ENCODE data around the gene RSPRY1. TPM values are rescaled to one million over a fixed set of nuclear protein-coding genes. Genes with fewer than 3 reads are reported as not detected.
"Not testable (repeated sequence)": the region's sequence is repeated elsewhere in the genome, so short reads cannot be mapped to it uniquely, and the experiment has no call there.

The RSPRY1 gene
- total RNA-seq, 1 donor from 2014 or later: 37.6 TPM

DNA sequence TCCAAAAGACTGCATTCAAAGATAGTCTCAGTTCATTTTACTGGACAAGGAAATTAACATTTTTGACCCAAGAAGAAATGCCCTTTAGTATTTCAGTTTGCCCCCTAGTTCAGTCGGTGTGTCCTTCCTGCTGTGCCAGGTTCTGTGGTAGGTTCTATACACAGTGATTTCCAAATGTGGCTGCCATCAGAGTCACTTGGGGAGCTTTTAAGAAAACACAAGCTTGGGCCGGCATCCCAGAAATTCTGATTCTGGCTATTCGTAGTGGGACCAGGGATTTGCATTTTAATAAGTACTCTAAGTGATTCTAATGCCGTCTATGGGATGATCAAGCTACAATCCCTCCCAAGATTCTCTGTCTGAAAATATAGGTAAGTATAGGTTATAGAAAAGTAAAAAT, 10.2 kb downstream of the RSPRY1 start:
- DNase-seq (ENCODE audit: extremely low spot score in 2 of 2): no peak
- no peak overlapping the region for H3K27ac ChIP-seq
- no peaks in the 10 kb centered on the region for H3K9me3 ChIP-seq
- TF ChIP-seq POLR2AphosphoS5 (IDR thresholded peaks at IDR 0.05; ENCODE audit: insufficient read depth in 1 of 2, low read depth in 1 of 2) (no peak), POLR2A (IDR thresholded peaks at IDR 0.05) (no peak)
- TF ChIP-seq, protein P1, sequence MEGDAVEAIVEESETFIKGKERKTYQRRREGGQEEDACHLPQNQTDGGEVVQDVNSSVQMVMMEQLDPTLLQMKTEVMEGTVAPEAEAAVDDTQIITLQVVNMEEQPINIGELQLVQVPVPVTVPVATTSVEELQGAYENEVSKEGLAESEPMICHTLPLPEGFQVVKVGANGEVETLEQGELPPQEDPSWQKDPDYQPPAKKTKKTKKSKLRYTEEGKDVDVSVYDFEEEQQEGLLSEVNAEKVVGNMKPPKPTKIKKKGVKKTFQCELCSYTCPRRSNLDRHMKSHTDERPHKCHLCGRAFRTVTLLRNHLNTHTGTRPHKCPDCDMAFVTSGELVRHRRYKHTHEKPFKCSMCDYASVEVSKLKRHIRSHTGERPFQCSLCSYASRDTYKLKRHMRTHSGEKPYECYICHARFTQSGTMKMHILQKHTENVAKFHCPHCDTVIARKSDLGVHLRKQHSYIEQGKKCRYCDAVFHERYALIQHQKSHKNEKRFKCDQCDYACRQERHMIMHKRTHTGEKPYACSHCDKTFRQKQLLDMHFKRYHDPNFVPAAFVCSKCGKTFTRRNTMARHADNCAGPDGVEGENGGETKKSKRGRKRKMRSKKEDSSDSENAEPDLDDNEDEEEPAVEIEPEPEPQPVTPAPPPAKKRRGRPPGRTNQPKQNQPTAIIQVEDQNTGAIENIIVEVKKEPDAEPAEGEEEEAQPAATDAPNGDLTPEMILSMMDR (IDR thresholded peaks at IDR 0.05): no peak
- no peak overlapping the region for H3K4me3 ChIP-seq
- no peaks in the 10 kb centered on the region for H3K27me3 ChIP-seq
- intact Hi-C loops (cut with DNase I): no loop called here
- peaks cover 33% of the 10 kb centered on the region for H3K4me1 ChIP-seq
- no peaks in the 10 kb centered on the region for H3K36me3 ChIP-seq

DNA sequence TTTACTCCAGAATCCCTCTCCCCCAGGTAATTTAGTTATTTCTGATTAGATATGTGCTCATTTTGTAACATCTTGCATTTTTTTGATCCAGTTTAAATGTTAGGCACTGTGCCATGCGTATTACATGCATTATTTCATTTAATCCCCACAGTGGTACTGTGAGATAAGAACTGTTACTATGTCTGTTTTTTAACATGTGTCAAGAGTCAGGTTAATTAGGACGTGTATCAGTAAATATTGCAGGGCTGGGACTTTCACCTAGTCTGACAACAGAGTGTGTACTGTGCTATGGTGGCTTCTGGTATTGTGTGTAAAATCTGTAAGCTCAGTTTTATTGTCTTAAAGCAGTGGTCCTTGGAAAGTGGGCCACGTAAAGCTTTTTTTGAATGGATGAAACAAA, 10.6 kb downstream of the RSPRY1 start:
- Histone ChIP-seq H3K27me3 (no peaks in the 10 kb centered on the region), H3K9me3 (no peaks in the 10 kb centered on the region), H3K36me3 (no peaks in the 10 kb centered on the region), H3K4me3 (no peak overlapping the region), H3K4me1 (peaks cover 33% of the 10 kb centered on the region), H3K27ac (no peak overlapping the region)
- no peak for DNase-seq (ENCODE audit: extremely low spot score in 2 of 2)
- TF ChIP-seq, protein P1 (IDR thresholded peaks at IDR 0.05): no peak
- TF ChIP-seq POLR2AphosphoS5 (IDR thresholded peaks at IDR 0.05; ENCODE audit: insufficient read depth in 1 of 2, low read depth in 1 of 2) (no peak), POLR2A (IDR thresholded peaks at IDR 0.05) (no peak)
- intact Hi-C loops (cut with DNase I): no loop called here

DNA sequence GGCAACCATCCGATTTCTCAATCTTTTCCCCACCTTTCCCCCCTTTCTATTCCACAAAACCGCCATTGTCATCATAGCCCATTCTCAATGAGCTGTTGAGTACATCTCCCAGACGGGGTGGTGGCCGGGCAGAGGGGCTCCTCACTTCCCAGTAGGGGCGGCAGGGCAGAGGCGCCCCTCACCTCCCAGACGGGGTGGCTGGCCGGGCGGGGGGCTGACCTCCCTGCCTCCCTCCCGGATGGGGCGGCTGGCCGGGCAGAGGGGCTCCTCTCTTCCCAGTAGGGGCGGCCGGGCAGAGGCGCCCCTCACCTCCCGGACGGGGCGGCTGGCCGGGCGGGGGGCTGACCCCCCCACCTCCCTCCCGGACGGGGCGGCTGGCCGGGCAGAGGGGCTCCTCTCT, 14.2 kb downstream of the RSPRY1 start:
- H3K4me1 ChIP-seq; H3K9me3 ChIP-seq; H3K4me3 ChIP-seq; H3K27me3 ChIP-seq; intact Hi-C loops (cut with DNase I); H3K36me3 ChIP-seq; H3K27ac ChIP-seq; DNase-seq (ENCODE audit: extremely low spot score in 2 of 2): not testable (repeated sequence)

DNA sequence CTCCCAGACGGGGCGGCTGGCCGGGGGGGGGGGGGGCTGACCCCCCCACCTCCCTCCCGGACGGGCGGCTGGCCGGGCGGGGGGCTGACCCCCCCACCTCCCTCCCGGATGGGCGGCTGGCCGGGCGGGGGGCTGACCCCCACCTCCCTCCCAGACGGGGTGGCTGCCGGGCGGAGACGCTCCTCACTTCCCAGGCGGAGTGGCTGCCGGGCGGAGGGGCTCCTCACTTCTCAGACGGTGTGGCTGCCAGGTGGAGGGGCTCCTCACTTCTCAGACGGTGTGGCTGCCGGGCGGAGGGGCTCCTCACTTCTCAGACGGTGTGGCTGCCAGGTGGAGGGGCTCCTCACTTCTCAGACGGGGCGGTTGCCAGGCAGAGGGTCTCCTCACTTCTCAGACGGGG, 14.8 kb downstream of the RSPRY1 start:
- intact Hi-C loops (cut with DNase I); DNase-seq (ENCODE audit: extremely low spot score in 2 of 2); H3K9me3 ChIP-seq; H3K27ac ChIP-seq; H3K4me3 ChIP-seq; H3K4me1 ChIP-seq; H3K27me3 ChIP-seq: not testable (repeated sequence)
- peaks cover 0 to 14% of the 10 kb centered on the region in 2 donors for H3K36me3 ChIP-seq

DNA sequence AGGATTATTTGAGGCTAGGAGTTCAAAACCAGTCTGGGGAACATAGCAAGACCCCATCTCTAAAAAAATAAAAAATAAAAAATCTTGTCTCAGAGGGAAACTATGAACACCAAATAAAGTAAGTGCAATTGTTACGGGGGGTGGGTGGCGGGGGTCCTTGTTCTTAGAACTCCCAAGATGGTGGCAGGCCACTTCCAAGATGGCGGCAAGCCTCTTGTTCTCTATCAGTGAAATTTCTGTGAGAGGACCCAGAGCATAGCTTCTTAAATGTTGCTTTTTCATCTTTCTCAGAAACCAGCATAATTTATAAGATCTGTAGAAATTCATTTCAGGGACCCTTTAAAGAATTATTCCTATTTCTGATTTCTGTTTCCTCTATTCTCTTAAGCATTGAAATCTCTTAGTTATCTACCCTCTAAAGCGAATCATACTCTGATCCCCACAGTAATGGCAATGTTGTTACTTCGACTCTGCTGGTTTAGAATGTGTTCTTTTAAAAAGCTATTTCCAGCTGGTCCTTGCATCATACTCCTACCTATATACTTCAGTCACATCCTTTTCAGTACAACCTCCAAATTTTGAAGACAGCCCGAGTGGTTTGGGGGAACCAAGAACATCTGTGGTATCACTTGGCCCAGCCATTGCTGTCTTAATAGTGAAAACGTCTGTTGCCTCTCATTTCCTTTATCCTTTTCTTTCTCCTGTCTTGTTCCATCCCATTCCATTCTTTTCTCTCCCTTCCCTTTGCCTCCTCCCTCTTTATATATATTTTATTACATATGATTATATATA, 16.2 kb downstream of the RSPRY1 start:
- no peak overlapping the region for H3K27ac ChIP-seq
- H3K9me3 ChIP-seq: no peaks in the 10 kb centered on the region
- no peak overlapping the region for H3K4me3 ChIP-seq
- no peak for TF ChIP-seq POLR2A (IDR thresholded peaks at IDR 0.05)
- TF ChIP-seq POLR2AphosphoS5 (IDR thresholded peaks at IDR 0.05; ENCODE audit: insufficient read depth in 1 of 2, low read depth in 1 of 2): no peak
- TF ChIP-seq, protein P1 (IDR thresholded peaks at IDR 0.05): no peak
- H3K36me3 ChIP-seq: peaks cover 0 to 18% of the 10 kb centered on the region in 2 donors
- intact Hi-C loops (cut with DNase I): no loop called here
- no peaks in the 10 kb centered on the region for H3K27me3 ChIP-seq
- DNase-seq (ENCODE audit: extremely low spot score in 2 of 2): no peak
- H3K4me1 ChIP-seq: peaks cover 8% of the 10 kb centered on the region

DNA sequence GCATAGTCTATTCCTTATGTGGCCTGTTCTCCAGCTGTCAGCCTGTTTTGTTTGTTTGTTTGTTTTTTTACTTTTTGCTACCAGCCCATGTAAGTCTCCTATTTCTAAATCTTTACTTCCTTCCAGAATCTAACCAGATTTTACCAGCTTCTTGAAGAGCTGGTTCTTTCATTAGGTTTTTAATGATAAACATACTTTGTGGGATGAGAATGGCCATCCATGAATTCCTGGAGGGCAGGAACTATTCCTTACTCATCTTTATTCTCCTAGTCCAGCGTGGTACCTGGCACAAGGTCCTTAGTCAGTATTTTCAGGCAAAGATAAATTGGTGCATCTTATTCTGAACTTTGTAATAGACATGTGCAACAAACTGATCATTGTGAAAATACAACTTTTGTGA, 17.3 kb downstream of the RSPRY1 start:
- Histone ChIP-seq H3K36me3 (peaks cover 0 to 24% of the 10 kb centered on the region in 2 donors), H3K27me3 (no peaks in the 10 kb centered on the region), H3K27ac (no peak overlapping the region), H3K9me3 (no peaks in the 10 kb centered on the region), H3K4me1 (peaks cover 4% of the 10 kb centered on the region), H3K4me3 (no peak overlapping the region)
- intact Hi-C loops (cut with DNase I): no loop called here
- no peak for DNase-seq (ENCODE audit: extremely low spot score in 2 of 2)
- TF ChIP-seq POLR2AphosphoS5 (IDR thresholded peaks at IDR 0.05; ENCODE audit: insufficient read depth in 1 of 2, low read depth in 1 of 2): no peak
- TF ChIP-seq, protein P1 (IDR thresholded peaks at IDR 0.05): no peak
- no peak for TF ChIP-seq POLR2A (IDR thresholded peaks at IDR 0.05)
